Measurements from ENCODE around the gene SLC27A1. TPM values are rescaled to one million over a fixed set of nuclear protein-coding genes. Genes with fewer than 3 reads are reported as not detected.

The SLC27A1 gene
- total and polyA plus RNA-seq, 10 of the 15 experiments (the other 5 are each of a cell fraction or from before 2014, with no cell fraction given) = 0.11 to 2.3 (median 1.2) TPM

DNA sequence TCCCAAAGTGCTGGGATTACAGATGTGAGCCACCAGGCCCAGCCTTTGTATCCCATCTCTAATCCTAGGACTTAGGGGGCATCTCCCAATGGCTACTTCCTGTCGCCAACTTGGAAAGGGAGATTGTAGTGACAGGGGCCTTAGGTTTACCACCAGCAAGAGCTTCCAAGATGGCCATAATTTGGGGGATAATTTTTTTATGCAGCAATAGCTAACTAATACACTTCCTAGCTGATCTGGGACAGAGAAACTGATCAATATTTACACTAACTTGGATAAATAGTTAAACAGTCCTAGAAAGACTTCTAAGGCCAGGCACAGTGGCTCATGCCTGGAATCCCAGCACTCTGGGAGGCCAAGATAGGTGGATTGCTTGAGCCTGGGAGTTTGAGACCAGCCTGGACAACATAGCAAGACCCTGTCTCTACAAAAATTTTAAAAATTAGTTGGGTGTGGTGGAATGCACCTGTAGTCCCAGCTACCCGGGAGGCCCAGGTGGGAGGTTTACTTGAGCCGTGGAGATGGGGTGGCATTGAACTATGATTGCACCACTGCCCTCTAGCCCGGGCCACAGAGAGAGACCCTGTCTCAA lies 79.8 kb downstream of the SLC27A1 start:
- H3K4me1 ChIP-seq (ENCODE audit: control insufficient read depth, insufficient read depth, low read length) = peaks cover 7% of the 10 kb centered on the region; the same call in 1 of the 2 replicates
- no TSS peak for BruUV-seq (replicated peaks)
- CTCF ChIA-PET = interaction anchor here (1.2 to 1.7 kb wide), 2 partner anchors 23 to 166 kb away, joined by 3 to 5 read pairs; no protein-coding TSS in a partner anchor
- H3K4me3 ChIP-seq = no peak overlapping the region
- no peak overlapping the region for H3K9ac ChIP-seq (ENCODE audit: control insufficient read depth, insufficient read depth, low read length)
- intact Hi-C loops (cut with micrococcal nuclease; ENCODE audit: unreplicated experiment) = no loop called here
- H3K4me2 ChIP-seq (ENCODE audit: control insufficient read depth, insufficient read depth) = no peak overlapping the region
- DNase-seq (ENCODE audit: low read depth, low spot score) = no peak
- POLR2A ChIA-PET = interaction anchor here (0.5 kb wide), 2 partner anchors 48 to 195 kb away, joined by 4 to 5 read pairs; no protein-coding TSS in a partner anchor
- H2AFZ ChIP-seq (ENCODE audit: control insufficient read depth, low read depth, low read length) = no peak overlapping the region
- no peak for ATAC-seq
- in situ Hi-C loops (cut with MboI) = no loop called here
- H3K9me3 ChIP-seq (replicated peaks; ENCODE audit: control insufficient read depth, insufficient read depth, low read length) = no peaks in the 10 kb centered on the region
- no peaks in the 10 kb centered on the region for H3K27me3 ChIP-seq (replicated peaks in 1 of 2; ENCODE audit: control insufficient read depth in 2 of 2, insufficient read depth in 2 of 2, low read length in 1 of 2)
- H3K27ac ChIP-seq (ENCODE audit: control insufficient read depth, insufficient read depth) = no peak overlapping the region
- H3K79me2 ChIP-seq (ENCODE audit: control insufficient read depth, insufficient read depth, low read length) = no peaks in the 10 kb centered on the region
- SMC1A ChIA-PET (ENCODE audit: uncharacterized antibody, unreplicated experiment) = no interaction called here
- FAIRE-seq = no peak
- H3K36me3 ChIP-seq (ENCODE audit: control insufficient read depth in 2 of 2, insufficient read depth in 2 of 2, low read length in 1 of 2) = no peaks in the 10 kb centered on the region
- RAD21 ChIA-PET (ENCODE audit: unreplicated experiment) = no interaction called here
- 84% methylated on average over 4 of the region's 4 CpGs for WGBS (ENCODE audit: insufficient coverage, insufficient replicate concordance, low lambda C conversion rate, missing lambda C conversion rate)
- H4K20me1 ChIP-seq (ENCODE audit: control insufficient read depth, insufficient read depth) = no peaks in the 10 kb centered on the region
- TF ChIP-seq, protein P1, sequence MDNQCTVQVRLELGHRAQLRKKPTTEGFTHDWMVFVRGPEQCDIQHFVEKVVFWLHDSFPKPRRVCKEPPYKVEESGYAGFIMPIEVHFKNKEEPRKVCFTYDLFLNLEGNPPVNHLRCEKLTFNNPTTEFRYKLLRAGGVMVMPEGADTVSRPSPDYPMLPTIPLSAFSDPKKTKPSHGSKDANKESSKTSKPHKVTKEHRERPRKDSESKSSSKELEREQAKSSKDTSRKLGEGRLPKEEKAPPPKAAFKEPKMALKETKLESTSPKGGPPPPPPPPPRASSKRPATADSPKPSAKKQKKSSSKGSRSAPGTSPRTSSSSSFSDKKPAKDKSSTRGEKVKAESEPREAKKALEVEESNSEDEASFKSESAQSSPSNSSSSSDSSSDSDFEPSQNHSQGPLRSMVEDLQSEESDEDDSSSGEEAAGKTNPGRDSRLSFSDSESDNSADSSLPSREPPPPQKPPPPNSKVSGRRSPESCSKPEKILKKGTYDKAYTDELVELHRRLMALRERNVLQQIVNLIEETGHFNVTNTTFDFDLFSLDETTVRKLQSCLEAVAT (IDR thresholded peaks at IDR 0.05) = no peak
- TF ChIP-seq, protein P2, sequence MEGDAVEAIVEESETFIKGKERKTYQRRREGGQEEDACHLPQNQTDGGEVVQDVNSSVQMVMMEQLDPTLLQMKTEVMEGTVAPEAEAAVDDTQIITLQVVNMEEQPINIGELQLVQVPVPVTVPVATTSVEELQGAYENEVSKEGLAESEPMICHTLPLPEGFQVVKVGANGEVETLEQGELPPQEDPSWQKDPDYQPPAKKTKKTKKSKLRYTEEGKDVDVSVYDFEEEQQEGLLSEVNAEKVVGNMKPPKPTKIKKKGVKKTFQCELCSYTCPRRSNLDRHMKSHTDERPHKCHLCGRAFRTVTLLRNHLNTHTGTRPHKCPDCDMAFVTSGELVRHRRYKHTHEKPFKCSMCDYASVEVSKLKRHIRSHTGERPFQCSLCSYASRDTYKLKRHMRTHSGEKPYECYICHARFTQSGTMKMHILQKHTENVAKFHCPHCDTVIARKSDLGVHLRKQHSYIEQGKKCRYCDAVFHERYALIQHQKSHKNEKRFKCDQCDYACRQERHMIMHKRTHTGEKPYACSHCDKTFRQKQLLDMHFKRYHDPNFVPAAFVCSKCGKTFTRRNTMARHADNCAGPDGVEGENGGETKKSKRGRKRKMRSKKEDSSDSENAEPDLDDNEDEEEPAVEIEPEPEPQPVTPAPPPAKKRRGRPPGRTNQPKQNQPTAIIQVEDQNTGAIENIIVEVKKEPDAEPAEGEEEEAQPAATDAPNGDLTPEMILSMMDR (IDR thresholded peaks at IDR 0.05 in 2 of 3, conservative IDR thresholded peaks at IDR 0.05 in 1 of 3; ENCODE audit: control insufficient read depth in 2 of 3, extremely low read depth in 1 of 3, insufficient read depth in 1 of 3, low read depth in 3 of 3, low read length in 3 of 3) = no peak
- TF ChIP-seq NFIC (IDR thresholded peaks at IDR 0.05; ENCODE audit: low read depth, low read length) = no peak
- no peak for TF ChIP-seq NRF1 (conservative IDR thresholded peaks at IDR 0.05; ENCODE audit: low read depth, low read length)
- no peak for TF ChIP-seq ZNF207 (IDR thresholded peaks at IDR 0.05; ENCODE audit: borderline replicate concordance)
- TF ChIP-seq NR2C2 (IDR thresholded peaks at IDR 0.05; ENCODE audit: borderline replicate concordance, control insufficient read depth, insufficient read length, low read depth) = no peak
- no peak for TF ChIP-seq CREM (IDR thresholded peaks at IDR 0.05; ENCODE audit: low read depth)
- no peak for TF ChIP-seq DPF2 (IDR thresholded peaks at IDR 0.05)
- no peak for TF ChIP-seq BACH1 (IDR thresholded peaks at IDR 0.05; ENCODE audit: borderline replicate concordance)
- TF ChIP-seq FOXM1 (IDR thresholded peaks at IDR 0.05; ENCODE audit: low read depth, low read length) = no peak
- no peak for TF ChIP-seq HDAC6 (IDR thresholded peaks at IDR 0.05; ENCODE audit: unreplicated experiment)
- TF ChIP-seq SIX5 (IDR thresholded peaks at IDR 0.05; ENCODE audit: low read depth, low read length, severe bottlenecking) = no peak
- TF ChIP-seq TCF7 (IDR thresholded peaks at IDR 0.05; ENCODE audit: borderline replicate concordance) = no peak
- TF ChIP-seq, protein P3, sequence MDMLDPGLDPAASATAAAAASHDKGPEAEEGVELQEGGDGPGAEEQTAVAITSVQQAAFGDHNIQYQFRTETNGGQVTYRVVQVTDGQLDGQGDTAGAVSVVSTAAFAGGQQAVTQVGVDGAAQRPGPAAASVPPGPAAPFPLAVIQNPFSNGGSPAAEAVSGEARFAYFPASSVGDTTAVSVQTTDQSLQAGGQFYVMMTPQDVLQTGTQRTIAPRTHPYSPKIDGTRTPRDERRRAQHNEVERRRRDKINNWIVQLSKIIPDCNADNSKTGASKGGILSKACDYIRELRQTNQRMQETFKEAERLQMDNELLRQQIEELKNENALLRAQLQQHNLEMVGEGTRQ (IDR thresholded peaks at IDR 0.05; ENCODE audit: borderline replicate concordance, low read depth, low read length) = no peak
- TF ChIP-seq, protein P4, sequence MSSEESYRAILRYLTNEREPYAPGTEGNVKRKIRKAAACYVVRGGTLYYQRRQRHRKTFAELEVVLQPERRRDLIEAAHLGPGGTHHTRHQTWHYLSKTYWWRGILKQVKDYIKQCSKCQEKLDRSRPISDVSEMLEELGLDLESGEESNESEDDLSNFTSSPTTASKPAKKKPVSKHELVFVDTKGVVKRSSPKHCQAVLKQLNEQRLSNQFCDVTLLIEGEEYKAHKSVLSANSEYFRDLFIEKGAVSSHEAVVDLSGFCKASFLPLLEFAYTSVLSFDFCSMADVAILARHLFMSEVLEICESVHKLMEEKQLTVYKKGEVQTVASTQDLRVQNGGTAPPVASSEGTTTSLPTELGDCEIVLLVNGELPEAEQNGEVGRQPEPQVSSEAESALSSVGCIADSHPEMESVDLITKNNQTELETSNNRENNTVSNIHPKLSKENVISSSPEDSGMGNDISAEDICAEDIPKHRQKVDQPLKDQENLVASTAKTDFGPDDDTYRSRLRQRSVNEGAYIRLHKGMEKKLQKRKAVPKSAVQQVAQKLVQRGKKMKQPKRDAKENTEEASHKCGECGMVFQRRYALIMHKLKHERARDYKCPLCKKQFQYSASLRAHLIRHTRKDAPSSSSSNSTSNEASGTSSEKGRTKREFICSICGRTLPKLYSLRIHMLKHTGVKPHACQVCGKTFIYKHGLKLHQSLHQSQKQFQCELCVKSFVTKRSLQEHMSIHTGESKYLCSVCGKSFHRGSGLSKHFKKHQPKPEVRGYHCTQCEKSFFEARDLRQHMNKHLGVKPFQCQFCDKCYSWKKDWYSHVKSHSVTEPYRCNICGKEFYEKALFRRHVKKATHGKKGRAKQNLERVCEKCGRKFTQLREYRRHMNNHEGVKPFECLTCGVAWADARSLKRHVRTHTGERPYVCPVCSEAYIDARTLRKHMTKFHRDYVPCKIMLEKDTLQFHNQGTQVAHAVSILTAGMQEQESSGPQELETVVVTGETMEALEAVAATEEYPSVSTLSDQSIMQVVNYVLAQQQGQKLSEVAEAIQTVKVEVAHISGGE (CRISPR knock-in tag; IDR thresholded peaks at IDR 0.05) = no peak
- no peak for TF ChIP-seq YY1 (IDR thresholded peaks at IDR 0.05; ENCODE audit: low read depth, low read length)
- no peak for TF ChIP-seq TARDBP (IDR thresholded peaks at IDR 0.05; ENCODE audit: borderline replicate concordance)
- TF ChIP-seq RAD51 (IDR thresholded peaks at IDR 0.05) = no peak
